Spinal cord (tissue), 10 donors: ENCODE results near the gene MYL9. TPM values are rescaled to one million over a fixed set of nuclear protein-coding genes. Genes with fewer than 3 reads are reported as not detected.
A peak's percentile ranks its signal among the peaks of the same experiment; 100 is the strongest.

ENCODE experiments used
- DNase-seq, 6 donors: peaks; one replicate each; pipeline versions ENCODE4 v3.0.0 to v3.0.0-alpha.2; 2013 to 2015; ENCODE audit warnings: low spot score in 6 of 6, low read depth in 4 of 6
- H3K27ac ChIP-seq: one replicate; pipeline ENCODE4 v1.5.1; 2013; ENCODE audit warnings: low read depth, low read length, control low read depth
- H3K27me3 ChIP-seq: one replicate; pipeline ENCODE4 v1.6.1; 2013; ENCODE audit warnings: low read length; ENCODE audit not compliant: control insufficient read depth, insufficient read depth
- H3K36me3 ChIP-seq: one replicate; pipeline ENCODE4 v1.6.1; 2013; ENCODE audit warnings: low read length; ENCODE audit not compliant: control insufficient read depth, insufficient read depth
- H3K4me1 ChIP-seq: one replicate; pipeline ENCODE4 v1.6.1; 2013; ENCODE audit warnings: low read length; ENCODE audit not compliant: control insufficient read depth, insufficient read depth
- H3K4me3 ChIP-seq: one replicate; pipeline ENCODE4 v1.5.1; 2013; ENCODE audit warnings: low read depth, low read length, control low read depth
- H3K9me3 ChIP-seq: one replicate; pipeline ENCODE4 v1.6.1; 2013; ENCODE audit warnings: low read length; ENCODE audit not compliant: control insufficient read depth, insufficient read depth
- WGBS: methylation state at CpG from one replicate; pipeline ENCODE4 v1.1.5; 2013; ENCODE audit warnings: missing lambda C conversion rate; ENCODE audit not compliant: insufficient coverage; 5-methylcytosine and 5-hydroxymethylcytosine counted together
- polyA plus RNA-seq, 2 donors: library from polyadenylated mRNA; unstranded; fragments of 120-200 nt; gene quantifications; one replicate each; pipeline ENCODE4 v1.2.1, GENCODE V29; 2013; ENCODE audit not compliant: insufficient read length in 2 of 2
- total RNA-seq, 2 donors: library from RNA; depleted of rRNA in 1 of 2; stranded (reverse); fragments of 120-200 nt in 1 of 2; fragments of >200 nt in 1 of 2; gene quantifications; one replicate each; pipeline versions ENCODE4 v1.2.3 to v1.2.4, GENCODE V29; 2013 to 2014
- donor health status: healthy.

MYL9 gene
- total and polyA plus RNA-seq, 4 donors, result 5.0 to 85.3 (median 33.1) TPM

DNA sequence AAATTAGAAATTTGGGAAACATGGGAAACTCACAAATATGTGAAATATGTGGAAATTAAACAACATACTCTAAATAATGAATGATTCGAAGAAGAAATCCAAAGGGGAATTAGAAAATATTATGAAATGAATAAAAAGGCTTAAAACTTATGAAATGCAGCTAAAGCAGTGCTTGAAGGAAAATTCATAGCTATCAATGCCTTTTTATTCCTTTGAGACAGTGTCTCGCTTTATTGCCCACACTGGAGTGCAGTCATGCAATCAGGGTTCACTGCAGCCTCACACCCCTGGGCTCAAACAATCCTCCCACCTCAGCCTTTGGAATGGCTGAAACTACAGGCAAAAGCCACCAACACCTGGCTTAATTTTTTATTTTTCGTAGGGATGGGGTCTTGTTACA, 24.2 kb downstream of the MYL9 start:
- H3K27ac ChIP-seq, result no peak overlapping the region
- no peaks in the 10 kb centered on the region for H3K36me3 ChIP-seq
- 100% methylated on average over 1 of the region's 3 CpGs for WGBS
- H3K27me3 ChIP-seq, result no peaks in the 10 kb centered on the region
- no peak for DNase-seq
- peaks cover 4% of the 10 kb centered on the region for H3K9me3 ChIP-seq
- H3K4me3 ChIP-seq, result no peak overlapping the region
- H3K4me1 ChIP-seq, result no peaks in the 10 kb centered on the region

GRCh38 chr20:36569847-36570429, 28.6 kb downstream of the MYL9 start:
- H3K27ac ChIP-seq, result no peak overlapping the region
- no peak for DNase-seq
- WGBS, result 92% methylated on average over 7 of the region's 7 CpGs
- H3K4me3 ChIP-seq, result no peak overlapping the region
- H3K27me3 ChIP-seq, result peaks cover 11% of the 10 kb centered on the region
- H3K9me3 ChIP-seq, result peaks cover 4% of the 10 kb centered on the region
- peaks cover 27% of the 10 kb centered on the region for H3K4me1 ChIP-seq
- no peaks in the 10 kb centered on the region for H3K36me3 ChIP-seq

DNA sequence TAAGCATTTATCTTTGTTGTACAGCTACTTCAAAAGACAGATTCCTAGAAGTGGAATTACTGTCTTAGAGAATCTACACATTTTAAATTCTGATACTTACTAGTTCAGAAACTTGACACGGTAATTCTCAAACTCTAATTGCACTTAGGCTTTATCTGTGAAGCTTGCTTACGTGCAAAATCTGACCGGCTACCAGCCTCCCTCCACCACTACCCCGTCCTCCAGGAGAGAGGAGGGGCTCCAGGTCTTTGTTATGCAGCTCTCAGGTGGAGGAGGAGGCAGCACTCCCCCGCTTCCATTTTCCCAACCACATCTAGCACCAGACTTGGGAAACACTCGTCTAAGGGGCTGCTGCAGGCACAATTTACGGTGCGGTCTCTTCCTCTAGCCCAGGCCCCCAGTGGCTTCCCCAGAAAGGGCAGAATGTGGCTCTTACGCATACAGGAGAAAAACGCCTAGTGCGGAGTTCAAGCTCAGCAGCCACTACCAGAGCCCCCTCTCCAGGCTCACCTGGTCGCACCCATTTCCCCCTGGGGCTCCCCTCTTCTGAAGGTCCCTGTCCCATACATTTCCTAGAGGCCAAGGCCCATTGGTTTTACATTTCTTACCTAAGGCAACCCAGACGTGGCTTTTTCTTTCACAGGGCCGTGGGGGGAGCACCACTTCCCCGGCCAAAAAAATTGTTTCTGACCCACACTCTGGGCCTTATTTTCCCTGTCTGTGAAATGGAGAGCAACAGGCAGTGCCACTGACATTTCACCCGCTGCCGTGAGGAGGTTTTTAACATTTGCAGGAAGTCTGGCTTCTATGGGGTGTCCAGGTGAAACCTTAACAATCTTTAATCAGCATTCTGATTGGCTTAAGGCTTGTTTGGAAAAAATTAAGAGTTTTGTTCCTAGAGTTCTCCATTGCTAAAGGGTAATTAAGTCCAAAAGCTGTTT, 30.5 kb downstream of the MYL9 start:
- Histone ChIP-seq H3K27ac (peak overlapping the region; percentile 70), H3K4me3 (no peak overlapping the region), H3K36me3 (no peaks in the 10 kb centered on the region), H3K4me1 (peaks cover 40% of the 10 kb centered on the region), H3K9me3 (no peaks in the 10 kb centered on the region), H3K27me3 (peaks cover 21% of the 10 kb centered on the region)
- no peak for DNase-seq
- 40% methylated on average over 13 of the region's 17 CpGs for WGBS

DNA sequence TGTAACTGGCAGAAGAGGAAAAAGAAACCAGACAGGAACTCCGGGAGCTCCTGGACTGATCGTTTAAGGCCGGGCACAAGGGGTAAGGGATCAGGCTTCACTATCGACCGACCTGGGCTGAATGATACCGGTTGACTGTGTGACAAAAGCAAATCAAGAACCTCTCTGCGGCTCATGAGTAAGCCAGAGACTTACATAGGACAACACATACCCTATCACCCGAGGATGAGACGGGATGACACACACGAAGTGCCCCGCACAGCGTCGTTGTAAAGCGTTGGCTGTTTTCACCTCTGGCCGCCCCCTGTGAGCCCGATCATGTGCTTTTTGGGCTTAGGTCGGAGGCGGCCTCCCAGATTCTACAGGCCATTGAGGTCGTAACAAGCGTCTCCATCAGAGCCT, 31.4 kb downstream of the MYL9 start:
- peak overlapping the region; percentile 70 for H3K27ac ChIP-seq
- H3K9me3 ChIP-seq, result no peaks in the 10 kb centered on the region
- DNase-seq, result no peak
- WGBS, result 12% methylated on average over 19 of the region's 20 CpGs
- H3K4me3 ChIP-seq, result peak overlapping the region; percentile 82
- H3K4me1 ChIP-seq, result peaks cover 40% of the 10 kb centered on the region
- H3K36me3 ChIP-seq, result no peaks in the 10 kb centered on the region
- H3K27me3 ChIP-seq, result peaks cover 21% of the 10 kb centered on the region

- Histone ChIP-seq H3K4me1 (peaks cover 40% of the 10 kb centered on the region), H3K36me3 (peaks cover 2% of the 10 kb centered on the region), H3K27me3 (peaks cover 21% of the 10 kb centered on the region), H3K4me3 (peak within 1 kb of the TSS; percentile 82), H3K9me3 (no peaks in the 10 kb centered on the region), H3K27ac (peak within 1 kb of the TSS; percentile 92)
- WGBS, result 1% methylated on average over 71 of the region's 80 CpGs
- DNase-seq, result peak in 4 of 6 donors; percentile 46 to 93 (median 68)
Measured at GRCh38 chr20:36573103-36573797, 31.9 kb downstream of the MYL9 start, which contains the start of gene TGIF2. TSS of gene TGIF2 (plus strand) at chr20:36573597. CDS start at chr20:36578775, 5,178 bp downstream.

GRCh38 chr20:36573798-36574365, 32.6 kb downstream of the MYL9 start:
- DNase-seq, result peak in 3 of 6 donors; percentile 5 to 66 (median 9)
- H3K36me3 ChIP-seq, result peaks cover 7% of the 10 kb centered on the region
- H3K4me3 ChIP-seq, result peak overlapping the region; percentile 82
- WGBS, result under 1% methylated on average over 48 of the region's 53 CpGs
- no peaks in the 10 kb centered on the region for H3K9me3 ChIP-seq
- H3K4me1 ChIP-seq, result peaks cover 40% of the 10 kb centered on the region
- peaks cover 21% of the 10 kb centered on the region for H3K27me3 ChIP-seq
- peak overlapping the region; percentile 92 for H3K27ac ChIP-seq

- 1% methylated on average over 57 of the region's 69 CpGs for WGBS
- H3K36me3 ChIP-seq, result peaks cover 12% of the 10 kb centered on the region
- H3K27ac ChIP-seq, result peak overlapping the region; percentile 92
- DNase-seq, result peak in 2 of 6 donors; percentile 22 to 55
- peaks cover 40% of the 10 kb centered on the region for H3K4me1 ChIP-seq
- peak overlapping the region; percentile 82 for H3K4me3 ChIP-seq
- no peaks in the 10 kb centered on the region for H3K9me3 ChIP-seq
- H3K27me3 ChIP-seq, result peaks cover 21% of the 10 kb centered on the region
Measured at GRCh38 chr20:36574366-36575135, 33.2 kb downstream of the MYL9 start.

GRCh38 chr20:36576081-36576445, 34.7 kb downstream of the MYL9 start:
- Histone ChIP-seq H3K27me3 (peaks cover 21% of the 10 kb centered on the region), H3K36me3 (peaks cover 18% of the 10 kb centered on the region), H3K27ac (no peak overlapping the region), H3K4me1 (peaks cover 40% of the 10 kb centered on the region), H3K9me3 (no peaks in the 10 kb centered on the region), H3K4me3 (no peak overlapping the region)
- DNase-seq, result no peak
- 20% methylated on average over 1 of the region's 1 CpG for WGBS
